ENCODE data around the gene RNF114.

Gene RNF114

GRCh38 chr20:49905415-49906091 lies 30.6 kb upstream of the RNF114 start:
- no peak for TF ChIP-seq CTCF (IDR thresholded peaks at IDR 0.05; ENCODE audit: control insufficient read depth, insufficient read depth, low read depth, low read length, missing control alignments)
- DNase-seq (ENCODE audit: low read depth): no peak
- no peak overlapping the region for H3K4me3 ChIP-seq (ENCODE audit: control insufficient read depth, low read depth, low read length)

GRCh38 chr20:49906101-49906604 lies 30.0 kb upstream of the RNF114 start:
- no peak overlapping the region for H3K4me3 ChIP-seq (ENCODE audit: control insufficient read depth, low read depth, low read length)
- TF ChIP-seq CTCF (IDR thresholded peaks at IDR 0.05; ENCODE audit: control insufficient read depth, insufficient read depth, low read depth, low read length, missing control alignments): no peak
- DNase-seq (ENCODE audit: low read depth): no peak

GRCh38 chr20:49906615-49907154 lies 29.5 kb upstream of the RNF114 start:
- no peak for DNase-seq (ENCODE audit: low read depth)
- no peak overlapping the region for H3K4me3 ChIP-seq (ENCODE audit: control insufficient read depth, low read depth, low read length)
- TF ChIP-seq CTCF (IDR thresholded peaks at IDR 0.05; ENCODE audit: control insufficient read depth, insufficient read depth, low read depth, low read length, missing control alignments): no peak

GRCh38 chr20:49907405-49908257 lies 28.6 kb upstream of the RNF114 start:
- no peak for TF ChIP-seq CTCF (IDR thresholded peaks at IDR 0.05; ENCODE audit: control insufficient read depth, insufficient read depth, low read depth, low read length, missing control alignments)
- H3K4me3 ChIP-seq (ENCODE audit: control insufficient read depth, low read depth, low read length): no peak overlapping the region
- DNase-seq (ENCODE audit: low read depth): no peak

GRCh38 chr20:49908258-49908565 lies 28.0 kb upstream of the RNF114 start:
- no peak for DNase-seq (ENCODE audit: low read depth)
- no peak overlapping the region for H3K4me3 ChIP-seq (ENCODE audit: control insufficient read depth, low read depth, low read length)
- TF ChIP-seq CTCF (IDR thresholded peaks at IDR 0.05; ENCODE audit: control insufficient read depth, insufficient read depth, low read depth, low read length, missing control alignments): no peak

- TF ChIP-seq CTCF (IDR thresholded peaks at IDR 0.05; ENCODE audit: control insufficient read depth, insufficient read depth, low read depth, low read length, missing control alignments): peak; percentile 14
- no peak for DNase-seq (ENCODE audit: low read depth)
- no peak overlapping the region for H3K4me3 ChIP-seq (ENCODE audit: control insufficient read depth, low read depth, low read length)
Observed at GRCh38 chr20:49909499-49910339, 26.5 kb upstream of the RNF114 start.

All from AG09309 (cell line).